HepG2 (cell line): ENCODE data around the gene TLCD3B.
"Not testable (repeated sequence)": the region's sequence is repeated elsewhere in the genome, so short reads cannot be mapped to it uniquely, and the experiment has no call there.

Source experiments
- CBX5 ChIP-seq: sonication (generic); formaldehyde crosslinking; IDR thresholded peaks from 2 replicates; pipeline ENCODE4 v1.4.0; 2020; ENCODE audit warnings: missing genetic modification reagents, borderline replicate concordance
- CTCF ChIP-seq: sonication (generic); formaldehyde crosslinking; IDR thresholded peaks from 2 replicates; pipeline ENCODE4 v1.5.0; 2020; ENCODE audit warnings: mild to moderate bottlenecking, missing genetic modification reagents, moderate library complexity
- NBN ChIP-seq: fragments of 450-650 bp; conservative IDR thresholded peaks from 2 replicates; pipeline ENCODE4 v1.6.1; 2017
- NFYC ChIP-seq: IDR thresholded peaks from 2 replicates; pipeline ENCODE4 v1.6.1; 2016; ENCODE audit warnings: missing genetic modification reagents, missing compliant biosample characterization
- RFXAP ChIP-seq: sonication (generic); formaldehyde crosslinking; IDR thresholded peaks from 2 replicates; pipeline ENCODE4 v1.4.0; 2020; ENCODE audit warnings: missing genetic modification reagents, borderline replicate concordance
- SMC3 ChIP-seq: IDR thresholded peaks from 2 replicates; pipeline ENCODE4 v1.6.1; 2011; ENCODE audit warnings: low read length, improper control_type of control experiment
- ZBTB2 ChIP-seq: sonication (generic); formaldehyde crosslinking; IDR thresholded peaks from 2 replicates; pipeline ENCODE4 v1.8.0; 2022; ENCODE audit warnings: low read depth, missing genetic modification reagents
- ZNF768 ChIP-seq: sonication (generic); formaldehyde crosslinking; IDR thresholded peaks from 2 replicates; pipeline ENCODE4 v1.4.0; 2020; ENCODE audit warnings: missing genetic modification reagents
- ZSCAN29 ChIP-seq: sonication (generic); formaldehyde crosslinking; conservative IDR thresholded peaks from 2 replicates; pipeline ENCODE4 v1.4.0; 2020; ENCODE audit warnings: mild to moderate bottlenecking, missing genetic modification reagents

DNA sequence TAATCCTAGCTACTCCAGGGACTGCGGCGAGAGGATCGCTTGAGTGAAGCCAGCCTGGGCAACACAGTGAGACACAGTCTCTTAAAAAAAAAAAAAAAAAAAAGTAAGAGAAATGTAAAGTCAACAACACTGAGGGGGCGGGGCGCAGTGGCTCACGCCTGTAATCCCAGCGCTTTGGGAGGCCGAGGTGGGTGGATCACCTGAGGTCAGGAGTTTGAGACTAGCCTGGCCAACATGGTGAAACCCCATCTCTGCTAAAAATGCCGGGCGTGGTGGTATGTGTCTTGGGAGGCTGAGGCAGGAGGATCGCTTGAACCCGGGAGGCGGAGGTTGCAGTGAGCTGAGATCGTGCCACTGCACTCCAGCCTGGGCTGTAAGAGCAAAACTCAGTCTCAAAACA, 18.5 kb downstream of the TLCD3B start:
- TF ChIP-seq ZNF768 (CRISPR knock-in tag); ZSCAN29 (CRISPR knock-in tag); ZBTB2; RFXAP (CRISPR knock-in tag); CTCF (CRISPR knock-in tag); NBN; CBX5; SMC3; NFYC: not testable (repeated sequence)
